ENCODE data around the gene CAMK2D.

DNA sequence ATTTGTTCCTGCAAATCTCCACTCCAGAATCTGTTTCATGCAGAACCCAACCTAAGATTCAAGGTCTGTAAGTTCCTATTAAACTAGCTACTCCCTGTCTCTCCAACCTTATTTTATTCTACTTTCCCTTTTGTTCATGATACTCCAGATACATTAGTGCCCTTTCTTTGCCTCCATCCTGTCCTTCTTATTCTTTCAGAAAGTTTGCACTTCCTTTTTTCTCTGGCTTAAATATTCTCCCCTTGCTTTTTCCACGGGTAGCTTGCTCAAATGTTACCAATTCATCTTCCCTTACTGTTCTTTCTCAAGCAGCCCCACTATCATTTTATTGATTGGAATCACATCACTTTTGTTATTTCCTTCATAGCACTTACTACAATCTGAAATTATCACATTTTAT is 72.1 kb downstream of the CAMK2D start:
- TF ChIP-seq, protein P1, sequence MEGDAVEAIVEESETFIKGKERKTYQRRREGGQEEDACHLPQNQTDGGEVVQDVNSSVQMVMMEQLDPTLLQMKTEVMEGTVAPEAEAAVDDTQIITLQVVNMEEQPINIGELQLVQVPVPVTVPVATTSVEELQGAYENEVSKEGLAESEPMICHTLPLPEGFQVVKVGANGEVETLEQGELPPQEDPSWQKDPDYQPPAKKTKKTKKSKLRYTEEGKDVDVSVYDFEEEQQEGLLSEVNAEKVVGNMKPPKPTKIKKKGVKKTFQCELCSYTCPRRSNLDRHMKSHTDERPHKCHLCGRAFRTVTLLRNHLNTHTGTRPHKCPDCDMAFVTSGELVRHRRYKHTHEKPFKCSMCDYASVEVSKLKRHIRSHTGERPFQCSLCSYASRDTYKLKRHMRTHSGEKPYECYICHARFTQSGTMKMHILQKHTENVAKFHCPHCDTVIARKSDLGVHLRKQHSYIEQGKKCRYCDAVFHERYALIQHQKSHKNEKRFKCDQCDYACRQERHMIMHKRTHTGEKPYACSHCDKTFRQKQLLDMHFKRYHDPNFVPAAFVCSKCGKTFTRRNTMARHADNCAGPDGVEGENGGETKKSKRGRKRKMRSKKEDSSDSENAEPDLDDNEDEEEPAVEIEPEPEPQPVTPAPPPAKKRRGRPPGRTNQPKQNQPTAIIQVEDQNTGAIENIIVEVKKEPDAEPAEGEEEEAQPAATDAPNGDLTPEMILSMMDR (IDR thresholded peaks at IDR 0.05 in 8 of 11, conservative IDR thresholded peaks at IDR 0.05 in 3 of 11): no peak
- TF ChIP-seq POLR2AphosphoS5 (IDR thresholded peaks at IDR 0.05) (no peak), POLR2A (IDR thresholded peaks at IDR 0.05) (no peak)
